Activated CD4-positive, alpha-beta T cell treated with anti-CD3 and anti-CD28 coated beads for 36 hours (primary cell): ENCODE measurements around the gene ERLIN1. TPM values are rescaled to one million over a fixed set of nuclear protein-coding genes. Genes with fewer than 3 reads are reported as not detected.
A peak's percentile ranks its signal among the peaks of the same experiment; 100 is the strongest.

ENCODE experiments used
- ATAC-seq: fragments of 200-7000 bp; cut with Tn5 transposase; one replicate; pipeline ENCODE4 v1.10.0; 2021; ENCODE audit warnings: mild to moderate bottlenecking, moderate library complexity
- CTCF ChIA-PET: fragments of 350-600 bp; sonication (Branson Sonifier 250); formaldehyde crosslinking; loops from one replicate; lab custom pipeline; 2021; ENCODE audit warnings: antibody characterized with exemption; lab: Charles Lee
- POLR2A ChIA-PET: fragments of 350-600 bp; sonication (Branson Sonifier 250); formaldehyde crosslinking; loops from one replicate; lab custom pipeline; 2021; ENCODE audit warnings: antibody characterized with exemption, inconsistent platforms; lab: Charles Lee
- DNase-seq: peaks from one replicate; pipeline ENCODE4 v3.0.0-alpha.2; 2020
- H3K27ac Mint-ChIP-seq: one replicate; pipeline ENCODE4 v1.8.0; 2021; ENCODE audit warnings: mixed read lengths
- H3K27me3 Mint-ChIP-seq: one replicate; pipeline ENCODE4 v1.8.0; 2021; ENCODE audit warnings: mixed read lengths
- H3K36me3 Mint-ChIP-seq: one replicate; pipeline ENCODE4 v1.8.0; 2021; ENCODE audit warnings: low read depth, mixed read lengths
- H3K4me1 Mint-ChIP-seq: one replicate; pipeline ENCODE4 v1.8.0; 2021; ENCODE audit warnings: mixed read lengths
- H3K4me3 Mint-ChIP-seq: one replicate; pipeline ENCODE4 v1.8.0; 2021; ENCODE audit warnings: mild to moderate bottlenecking, moderate library complexity, mixed read lengths
- H3K9me3 Mint-ChIP-seq: one replicate; pipeline ENCODE4 v1.8.0; 2021; ENCODE audit warnings: low read depth, mixed read lengths
- intact Hi-C, 2 experiments: fragments of 100-400 bp; cut with DNase I in 1 of 2; cut with micrococcal nuclease in 1 of 2; formaldehyde crosslinking; loops; one replicate each; pipeline versions ENCODE4 v1.14.2 to v1.15.1; 2022 to 2024; cut with DNase I, micrococcal nuclease
- total RNA-seq, 2 experiments: library from RNA; stranded (reverse); gene quantifications; one replicate each; pipeline ENCODE4 v1.2.3, GENCODE V29; 2021

The ERLIN1 gene
- total RNA-seq, 2 experiments from 2014 or later: 15.2 to 18.7 TPM

- H3K36me3 Mint-ChIP-seq: no peaks in the 10 kb centered on the region
- H3K4me1 Mint-ChIP-seq: no peaks in the 10 kb centered on the region
- intact Hi-C loops: no loop called here
- no peak overlapping the region for H3K27ac Mint-ChIP-seq
- H3K4me3 Mint-ChIP-seq: no peak overlapping the region
- DNase-seq: peak; percentile 29
- CTCF ChIA-PET: interaction anchor here (1.0 to 1.2 kb wide), 2 partner anchors 91 to 99 kb away, joined by 4 read pairs; no protein-coding TSS in a partner anchor
- peaks cover 14% of the 10 kb centered on the region for H3K27me3 Mint-ChIP-seq
- no peaks in the 10 kb centered on the region for H3K9me3 Mint-ChIP-seq
- ATAC-seq: peak; percentile 61
- POLR2A ChIA-PET: no interaction called here
These were observed 76.2 kb downstream of the ERLIN1 start for GRCh38 chr10:100109670-100110069.

GRCh38 chr10:100106865-100107264 is 79.0 kb downstream of the ERLIN1 start:
- POLR2A ChIA-PET: no interaction called here
- CTCF ChIA-PET: no interaction called here
- intact Hi-C loops: no loop called here
- DNase-seq (no peak), ATAC-seq (no peak)
- Mint-ChIP-seq H3K27me3 (peaks cover 18% of the 10 kb centered on the region), H3K9me3 (peaks cover 4% of the 10 kb centered on the region), H3K36me3 (no peaks in the 10 kb centered on the region), H3K27ac (no peak overlapping the region), H3K4me3 (no peak overlapping the region), H3K4me1 (no peaks in the 10 kb centered on the region)

GRCh38 chr10:100104300-100104699 is 81.5 kb downstream of the ERLIN1 start:
- DNase-seq: no peak
- peak; percentile 23 for ATAC-seq
- peaks cover 4% of the 10 kb centered on the region for H3K9me3 Mint-ChIP-seq
- peaks cover 30% of the 10 kb centered on the region for H3K27me3 Mint-ChIP-seq
- H3K4me3 Mint-ChIP-seq: no peak overlapping the region
- POLR2A ChIA-PET: no interaction called here
- no peaks in the 10 kb centered on the region for H3K36me3 Mint-ChIP-seq
- CTCF ChIA-PET: no interaction called here
- no peak overlapping the region for H3K27ac Mint-ChIP-seq
- intact Hi-C loops: no loop called here
- no peaks in the 10 kb centered on the region for H3K4me1 Mint-ChIP-seq

- intact Hi-C loops: no loop called here
These were observed 82.2 kb downstream of the ERLIN1 start for GRCh38 chr10:100103581-100103980.

GRCh38 chr10:100101192-100102076 is 84.4 kb downstream of the ERLIN1 start:
- Mint-ChIP-seq H3K9me3 (peaks cover 4% of the 10 kb centered on the region), H3K27ac (no peak overlapping the region), H3K36me3 (no peaks in the 10 kb centered on the region), H3K4me3 (no peak overlapping the region), H3K27me3 (peaks cover 37% of the 10 kb centered on the region), H3K4me1 (no peaks in the 10 kb centered on the region)
- intact Hi-C loops: no loop called here
- DNase-seq (no peak), ATAC-seq (no peak)
- ChIA-PET CTCF (no interaction called here), POLR2A (no interaction called here)

More at GRCh38 chr10:100103581-100103980, 82.2 kb downstream of the ERLIN1 start:
- H3K27me3 Mint-ChIP-seq: peaks cover 30% of the 10 kb centered on the region
- H3K4me1 Mint-ChIP-seq: no peaks in the 10 kb centered on the region
- H3K9me3 Mint-ChIP-seq: peaks cover 4% of the 10 kb centered on the region
- CTCF ChIA-PET: no interaction called here
- POLR2A ChIA-PET: no interaction called here
- H3K4me3 Mint-ChIP-seq: no peak overlapping the region
- no peak overlapping the region for H3K27ac Mint-ChIP-seq
- no peak for DNase-seq
- no peak for ATAC-seq
- no peaks in the 10 kb centered on the region for H3K36me3 Mint-ChIP-seq

- H3K4me1 Mint-ChIP-seq: no peaks in the 10 kb centered on the region
- intact Hi-C loops: no loop called here
- no peak for DNase-seq
- H3K4me3 Mint-ChIP-seq: no peak overlapping the region
- peaks cover 4% of the 10 kb centered on the region for H3K9me3 Mint-ChIP-seq
- POLR2A ChIA-PET: no interaction called here
- no peak overlapping the region for H3K27ac Mint-ChIP-seq
- H3K36me3 Mint-ChIP-seq: no peaks in the 10 kb centered on the region
- CTCF ChIA-PET: no interaction called here
- peaks cover 36% of the 10 kb centered on the region for H3K27me3 Mint-ChIP-seq
- ATAC-seq: no peak
These were observed 85.1 kb downstream of the ERLIN1 start for GRCh38 chr10:100100651-100101184.

Other genes starting within 250 kb of the ERLIN1 start
- gene DNMBP, start 176.1 kb downstream of the ERLIN1 start, total RNA-seq: 1 to 10 TPM; 1.9 to 2.4 TPM
- gene CPN1, start 104.2 kb downstream of the ERLIN1 start, total RNA-seq: not detected
- gene CHUK, start 43.6 kb upstream of the ERLIN1 start, total RNA-seq: 10 to 100 TPM; 20.2 to 23.5 TPM
- 10 to 100 TPM; 43.4 to 47.5 TPM for gene CWF19L1, start 81.6 kb upstream of the ERLIN1 start, total RNA-seq
- 10 to 100 TPM; 45.0 to 45.7 TPM for gene BLOC1S2, start 100.7 kb upstream of the ERLIN1 start, total RNA-seq
- gene PKD2L1, start 144.2 kb upstream of the ERLIN1 start, total RNA-seq: not detected
- gene SCD, start 161.2 kb upstream of the ERLIN1 start, total RNA-seq: 100 to 1,000 TPM; 203 to 206 TPM